ENCODE measurements around the gene PTPRR. TPM values are rescaled to one million over a fixed set of nuclear protein-coding genes. Genes with fewer than 3 reads are reported as not detected.

PTPRR gene
- total and polyA plus RNA-seq, 2 donors (not counting 1 experiment from before 2014, with no cell fraction given) = 0.44 to 0.50 TPM

DNA sequence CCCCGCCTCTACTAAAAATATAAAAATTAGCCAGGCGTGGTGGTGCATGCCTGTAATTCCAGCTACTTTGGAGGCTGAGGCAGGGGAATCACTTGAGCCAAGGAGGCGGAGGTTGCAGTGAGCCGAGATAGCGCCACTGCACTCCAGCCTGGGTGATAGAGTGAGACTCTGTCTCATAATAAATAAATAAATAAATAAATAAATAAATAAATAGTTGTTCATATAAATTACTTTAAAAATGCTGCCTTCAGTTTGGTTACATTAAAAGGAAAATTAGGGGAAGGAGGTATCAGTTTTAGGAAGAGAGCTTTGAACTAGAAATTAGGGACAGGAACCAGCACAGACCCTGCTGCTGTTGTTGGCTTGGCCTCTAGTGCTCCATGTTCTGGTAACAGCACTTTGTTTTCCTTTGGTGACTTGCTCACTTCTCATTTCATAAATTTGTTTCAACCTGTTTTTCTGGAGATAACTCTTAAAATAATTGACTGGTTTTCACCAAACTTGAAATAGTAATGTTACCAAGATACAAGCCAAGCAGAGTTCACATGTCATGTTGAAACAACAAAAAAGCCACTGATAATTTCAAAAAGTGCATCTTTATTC lies 260.4 kb downstream of the PTPRR start:
- H3K79me2 ChIP-seq (ENCODE audit: control insufficient read depth, insufficient read depth, low read length) = no peaks in the 10 kb centered on the region
- H3K4me2 ChIP-seq (ENCODE audit: extremely low read depth, insufficient read depth, low read length) = no peak overlapping the region
- H3K9ac ChIP-seq (ENCODE audit: insufficient read depth, low read length) = no peak overlapping the region
- H3K4me3 ChIP-seq (replicated peaks in 1 of 4; ENCODE audit: control extremely low read depth in 1 of 4, insufficient read depth in 1 of 4, low read depth in 3 of 4, low read length in 4 of 4) = no peak overlapping the region
- no peak overlapping the region for H2AFZ ChIP-seq (ENCODE audit: low read length)
- peaks cover 2% of the 10 kb centered on the region for H3K4me1 ChIP-seq (ENCODE audit: control insufficient read depth, extremely low read depth, insufficient read depth, low read length)
- no peaks in the 10 kb centered on the region for H3K27me3 ChIP-seq (ENCODE audit: control insufficient read depth, insufficient read depth, low read length)
- H3K27ac ChIP-seq (ENCODE audit: insufficient read depth, low read length) = no peak overlapping the region
- TF ChIP-seq EZH2 (IDR thresholded peaks at IDR 0.05; ENCODE audit: low read length, missing control alignments) = no peak
- TF ChIP-seq, protein P1, sequence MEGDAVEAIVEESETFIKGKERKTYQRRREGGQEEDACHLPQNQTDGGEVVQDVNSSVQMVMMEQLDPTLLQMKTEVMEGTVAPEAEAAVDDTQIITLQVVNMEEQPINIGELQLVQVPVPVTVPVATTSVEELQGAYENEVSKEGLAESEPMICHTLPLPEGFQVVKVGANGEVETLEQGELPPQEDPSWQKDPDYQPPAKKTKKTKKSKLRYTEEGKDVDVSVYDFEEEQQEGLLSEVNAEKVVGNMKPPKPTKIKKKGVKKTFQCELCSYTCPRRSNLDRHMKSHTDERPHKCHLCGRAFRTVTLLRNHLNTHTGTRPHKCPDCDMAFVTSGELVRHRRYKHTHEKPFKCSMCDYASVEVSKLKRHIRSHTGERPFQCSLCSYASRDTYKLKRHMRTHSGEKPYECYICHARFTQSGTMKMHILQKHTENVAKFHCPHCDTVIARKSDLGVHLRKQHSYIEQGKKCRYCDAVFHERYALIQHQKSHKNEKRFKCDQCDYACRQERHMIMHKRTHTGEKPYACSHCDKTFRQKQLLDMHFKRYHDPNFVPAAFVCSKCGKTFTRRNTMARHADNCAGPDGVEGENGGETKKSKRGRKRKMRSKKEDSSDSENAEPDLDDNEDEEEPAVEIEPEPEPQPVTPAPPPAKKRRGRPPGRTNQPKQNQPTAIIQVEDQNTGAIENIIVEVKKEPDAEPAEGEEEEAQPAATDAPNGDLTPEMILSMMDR (conservative IDR thresholded peaks at IDR 0.05 in 1 of 2, IDR thresholded peaks at IDR 0.05 in 1 of 2; ENCODE audit: low read depth in 1 of 2, low read length in 2 of 2) = no peak
- no peak for DNase-seq (ENCODE audit: low read depth in 2 of 2)
- H4K20me1 ChIP-seq (ENCODE audit: control insufficient read depth, extremely low read depth, insufficient read depth, low read length) = no peaks in the 10 kb centered on the region
- no peaks in the 10 kb centered on the region for H3K36me3 ChIP-seq (ENCODE audit: control insufficient read depth, insufficient read depth, low read length)
- no peaks in the 10 kb centered on the region for H3K9me3 ChIP-seq (ENCODE audit: control insufficient read depth, insufficient read depth, low read depth, low read length)

DNA sequence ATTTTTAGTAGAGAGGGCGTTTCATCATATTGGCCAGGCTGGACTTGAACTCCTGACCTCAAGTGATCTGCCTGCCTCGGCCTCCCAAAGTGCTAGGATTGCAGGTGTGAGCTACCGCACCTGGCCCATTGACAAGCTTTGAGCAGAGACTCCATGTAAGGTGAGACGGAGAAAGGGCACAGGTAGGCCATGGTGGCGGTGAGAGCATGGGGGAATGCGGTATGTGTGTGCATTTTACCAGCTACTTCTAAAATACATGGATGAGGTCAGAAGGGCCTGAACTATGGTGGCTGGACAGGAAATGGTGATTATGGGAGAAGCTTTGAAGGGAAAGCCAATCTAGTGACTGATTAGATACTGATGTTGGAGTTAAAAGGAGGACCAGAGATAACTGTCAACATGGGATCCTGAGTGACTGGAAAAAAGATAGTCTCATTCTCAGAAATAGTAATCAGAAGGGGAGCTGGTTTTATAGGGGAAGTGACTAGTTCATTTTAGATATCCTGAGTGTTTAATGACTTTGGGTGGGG lies 261.4 kb downstream of the PTPRR start:
- Histone ChIP-seq H3K27ac (ENCODE audit: insufficient read depth, low read length) (no peak overlapping the region), H3K4me3 (replicated peaks in 1 of 4; ENCODE audit: control extremely low read depth in 1 of 4, insufficient read depth in 1 of 4, low read depth in 3 of 4, low read length in 4 of 4) (no peak overlapping the region), H3K4me1 (ENCODE audit: control insufficient read depth, extremely low read depth, insufficient read depth, low read length) (peaks cover 2% of the 10 kb centered on the region), H3K36me3 (ENCODE audit: control insufficient read depth, insufficient read depth, low read length) (no peaks in the 10 kb centered on the region), H3K27me3 (ENCODE audit: control insufficient read depth, insufficient read depth, low read length) (no peaks in the 10 kb centered on the region), H4K20me1 (ENCODE audit: control insufficient read depth, extremely low read depth, insufficient read depth, low read length) (no peaks in the 10 kb centered on the region), H3K4me2 (ENCODE audit: extremely low read depth, insufficient read depth, low read length) (no peak overlapping the region), H3K9ac (ENCODE audit: insufficient read depth, low read length) (no peak overlapping the region), H3K79me2 (ENCODE audit: control insufficient read depth, insufficient read depth, low read length) (no peaks in the 10 kb centered on the region), H2AFZ (ENCODE audit: low read length) (no peak overlapping the region), H3K9me3 (ENCODE audit: control insufficient read depth, insufficient read depth, low read depth, low read length) (no peaks in the 10 kb centered on the region)
- DNase-seq (ENCODE audit: low read depth in 2 of 2) = no peak
- TF ChIP-seq, protein P1 (conservative IDR thresholded peaks at IDR 0.05 in 1 of 2, IDR thresholded peaks at IDR 0.05 in 1 of 2; ENCODE audit: low read depth in 1 of 2, low read length in 2 of 2) = no peak

DNA sequence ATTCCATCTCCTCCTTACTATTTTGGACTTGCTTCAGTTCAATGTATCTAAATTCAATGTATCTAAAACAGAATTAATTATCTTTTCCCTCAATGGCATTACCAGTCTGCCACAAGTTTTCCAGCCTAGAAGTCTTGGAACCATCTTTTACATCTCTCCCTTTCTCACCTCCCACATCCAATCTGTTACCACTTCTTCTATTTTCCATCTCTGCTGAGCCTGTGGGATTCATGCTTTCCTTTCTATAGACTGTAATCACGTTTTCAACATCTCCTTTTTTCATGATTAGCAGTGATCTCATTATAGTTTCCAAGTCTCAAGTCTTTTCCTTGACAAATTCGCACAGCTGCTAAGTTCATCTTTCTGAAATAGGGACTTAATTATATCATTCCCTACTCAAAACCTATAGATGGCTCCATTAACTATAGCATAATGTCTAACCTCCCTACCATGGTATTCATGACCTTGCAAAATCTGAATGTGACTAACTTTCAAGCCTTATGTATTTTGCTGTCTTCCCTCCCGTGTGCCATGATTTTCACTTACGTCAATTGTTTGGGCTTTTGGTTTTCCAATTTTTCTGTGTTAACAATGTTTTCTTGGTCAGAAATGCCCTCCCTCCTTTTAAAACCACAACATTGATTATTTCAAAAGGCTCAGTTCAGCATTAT lies 262.8 kb downstream of the PTPRR start:
- Histone ChIP-seq H3K27me3 (ENCODE audit: control insufficient read depth, insufficient read depth, low read length) (no peaks in the 10 kb centered on the region), H3K79me2 (ENCODE audit: control insufficient read depth, insufficient read depth, low read length) (no peaks in the 10 kb centered on the region), H3K27ac (ENCODE audit: insufficient read depth, low read length) (no peak overlapping the region), H4K20me1 (ENCODE audit: control insufficient read depth, extremely low read depth, insufficient read depth, low read length) (no peaks in the 10 kb centered on the region), H3K4me1 (ENCODE audit: control insufficient read depth, extremely low read depth, insufficient read depth, low read length) (peaks cover 2% of the 10 kb centered on the region), H2AFZ (ENCODE audit: low read length) (no peak overlapping the region), H3K9ac (ENCODE audit: insufficient read depth, low read length) (no peak overlapping the region), H3K4me3 (replicated peaks in 1 of 4; ENCODE audit: control extremely low read depth in 1 of 4, insufficient read depth in 1 of 4, low read depth in 3 of 4, low read length in 4 of 4) (no peak overlapping the region), H3K9me3 (ENCODE audit: control insufficient read depth, insufficient read depth, low read depth, low read length) (no peaks in the 10 kb centered on the region), H3K4me2 (ENCODE audit: extremely low read depth, insufficient read depth, low read length) (no peak overlapping the region), H3K36me3 (ENCODE audit: control insufficient read depth, insufficient read depth, low read length) (no peaks in the 10 kb centered on the region)
- TF ChIP-seq, protein P1 (conservative IDR thresholded peaks at IDR 0.05 in 1 of 2, IDR thresholded peaks at IDR 0.05 in 1 of 2; ENCODE audit: low read depth in 1 of 2, low read length in 2 of 2) = no peak
- no peak for DNase-seq (ENCODE audit: low read depth in 2 of 2)

Measured in fibroblast of lung (primary cell).